Activated CD8-positive, alpha-beta memory T cell treated with anti-CD3 and anti-CD28 coated beads for 4 hours (primary cell): ENCODE measurements around the gene VIPR2.
"Not testable (repeated sequence)": the region's sequence is repeated elsewhere in the genome, so short reads cannot be mapped to it uniquely, and the experiment has no call there.

Source experiments
- DNase-seq, 2 donors: peaks; one replicate each; pipeline ENCODE4 v3.0.0-alpha.2; 2020; ENCODE audit warnings: low read depth in 2 of 2

Gene VIPR2

DNA sequence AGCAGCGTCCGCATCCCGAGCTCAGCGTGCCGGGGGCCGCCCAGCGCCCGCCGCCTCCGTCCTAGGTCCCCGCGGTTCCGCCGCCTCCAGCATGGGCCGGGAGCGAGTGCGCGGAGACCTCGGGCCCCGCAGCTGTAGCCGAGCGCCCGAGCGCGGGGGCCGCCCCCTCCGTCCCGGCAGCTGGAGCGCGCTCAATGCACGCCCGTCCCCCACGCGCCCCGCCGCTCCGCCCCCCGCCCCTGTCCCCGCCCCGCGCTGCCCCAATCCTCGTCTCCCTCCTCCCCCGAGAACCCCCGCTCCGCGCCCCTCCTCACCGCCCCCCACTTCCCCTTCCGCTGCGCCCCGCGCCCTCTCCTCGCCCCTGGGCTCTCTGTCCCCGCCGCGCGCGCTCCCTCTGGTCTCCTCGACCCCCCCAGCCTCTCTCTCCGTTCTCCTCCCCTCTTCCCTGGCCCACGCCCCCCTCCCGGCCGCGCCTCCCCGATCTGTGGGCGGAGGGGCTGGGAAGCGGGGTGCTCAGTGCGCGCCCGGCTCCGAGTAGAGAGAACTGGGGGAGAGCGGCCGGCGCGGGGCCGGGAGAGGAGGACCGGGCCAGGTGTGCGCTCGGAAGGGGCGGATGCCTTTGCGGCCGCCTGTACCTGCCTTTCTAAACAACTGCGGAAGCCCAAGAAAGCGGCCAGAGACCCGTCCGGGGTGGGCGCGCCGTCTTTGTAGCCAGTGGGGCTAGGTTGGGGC, at the start of gene VIPR2:
TSS of gene VIPR2 (minus strand) at position 110 of the 732 bp plus-strand sequence. CDS start at position 14, 96 bp downstream.
- peak; percentile 1 to 15 for DNase-seq

GRCh38 chr7:159193543-159194090, 49.0 kb upstream of the VIPR2 start:
- no peak for DNase-seq

- DNase-seq = no peak
Observed at GRCh38 chr7:159192725-159193453, 48.2 kb upstream of the VIPR2 start.

- DNase-seq = no peak
Observed at GRCh38 chr7:159192013-159192412, 47.3 kb upstream of the VIPR2 start.

DNA sequence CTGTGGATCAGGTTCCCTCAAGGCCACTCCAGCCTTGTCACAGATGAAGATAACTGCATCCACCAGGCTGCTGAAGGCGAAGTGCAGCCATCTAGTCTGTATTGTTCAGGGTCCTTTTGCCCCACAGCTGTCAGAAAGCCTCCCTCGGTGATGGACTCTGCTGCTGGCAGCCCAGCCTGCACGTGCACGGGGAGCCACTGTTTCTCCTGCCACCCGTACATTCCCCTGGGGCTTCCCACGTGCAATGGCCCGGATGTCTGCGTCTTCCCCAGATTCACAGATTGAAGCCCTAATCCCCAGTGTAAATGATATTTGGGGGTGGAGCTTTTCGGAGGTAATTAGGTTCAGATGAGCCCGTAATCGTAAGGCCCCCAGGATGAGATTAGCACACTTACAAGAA, 46.6 kb upstream of the VIPR2 start:
- DNase-seq = no peak

DNA sequence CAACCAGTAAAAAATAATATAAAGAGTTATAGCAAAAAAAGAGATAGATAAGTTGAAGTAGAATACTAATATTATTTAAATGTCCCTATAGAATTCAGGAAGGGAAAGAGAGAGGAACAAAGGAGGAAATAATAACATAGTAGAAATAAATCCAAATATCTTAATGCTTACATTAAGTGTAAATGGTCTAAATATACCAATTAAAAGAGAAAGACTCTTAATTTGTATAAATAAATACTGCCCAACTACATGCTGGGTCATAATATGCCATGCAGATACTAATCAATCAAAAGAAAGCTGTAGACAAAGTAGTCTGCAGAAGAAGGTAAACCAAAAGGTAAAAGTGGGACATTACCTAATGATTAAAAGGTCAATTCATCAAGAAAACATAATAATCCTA, 43.3 kb upstream of the VIPR2 start:
- no peak for DNase-seq

- no peak for DNase-seq
Observed at GRCh38 chr7:159179241-159179640, 34.6 kb upstream of the VIPR2 start.

- no peak for DNase-seq
Observed at GRCh38 chr7:159177284-159177953, 32.8 kb upstream of the VIPR2 start.

DNA sequence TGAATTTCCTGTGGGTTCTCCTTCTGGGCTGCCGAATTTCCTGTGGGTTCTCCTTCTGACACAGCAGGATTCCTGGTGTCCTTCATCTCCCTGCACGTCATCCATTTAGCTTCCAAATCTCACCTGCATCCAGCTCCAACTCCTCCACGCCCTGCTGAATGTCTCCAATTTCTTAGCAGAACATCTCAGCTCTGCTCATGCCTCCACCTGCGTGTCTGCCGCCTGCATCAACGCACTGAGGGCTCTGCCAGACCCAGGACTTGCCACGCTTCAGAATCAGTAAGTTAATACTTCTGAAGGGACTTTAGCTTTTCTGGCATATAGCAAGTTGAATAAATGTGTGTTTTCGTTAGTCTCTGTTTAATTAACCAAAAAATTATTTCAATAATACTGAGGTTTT, 31.1 kb upstream of the VIPR2 start:
- no peak for DNase-seq

- DNase-seq = not testable (repeated sequence)
Observed at GRCh38 chr7:159175100-159175499, 30.4 kb upstream of the VIPR2 start.

DNA sequence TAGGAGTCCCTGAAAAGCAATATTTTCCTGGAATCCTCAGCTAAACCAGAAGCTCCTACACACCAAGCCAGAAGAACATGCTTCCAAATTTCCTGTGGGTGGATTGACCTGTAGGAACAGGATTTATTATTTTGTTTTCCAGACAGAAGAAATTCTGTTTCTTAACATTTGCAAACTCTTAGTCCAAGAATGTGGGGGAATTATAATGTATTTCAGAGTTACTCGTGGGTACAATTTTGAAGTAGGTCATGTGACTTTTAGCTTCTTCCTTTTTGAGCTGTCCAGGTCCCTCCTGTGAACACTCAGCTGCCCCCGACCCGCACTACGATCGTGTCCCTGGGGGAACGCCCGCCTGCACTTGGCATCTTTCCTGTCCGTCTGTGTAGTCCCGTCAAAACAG, 27.7 kb upstream of the VIPR2 start:
- DNase-seq = no peak

DNA sequence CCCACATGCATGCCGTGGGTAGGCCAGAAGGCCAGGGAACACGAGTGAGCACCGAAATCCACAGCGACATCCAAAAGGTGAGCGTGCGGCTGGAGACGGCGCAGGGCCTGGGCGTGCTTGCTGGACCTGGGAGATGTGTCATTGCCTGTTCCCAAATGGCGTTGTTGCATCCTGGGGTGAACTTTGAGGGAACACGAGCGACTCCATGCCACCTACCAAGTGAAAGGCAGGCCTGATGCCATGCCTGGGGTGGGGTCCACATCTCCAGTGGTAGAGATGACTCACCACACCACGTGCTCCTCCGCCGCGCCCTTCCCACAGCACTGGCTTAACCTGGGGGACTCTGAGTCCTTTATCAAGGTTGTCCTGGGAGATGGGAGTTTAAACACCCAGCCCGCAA, 24.7 kb upstream of the VIPR2 start:
- no peak for DNase-seq

GRCh38 chr7:159167139-159167538, 22.5 kb upstream of the VIPR2 start:
- DNase-seq = no peak

DNA sequence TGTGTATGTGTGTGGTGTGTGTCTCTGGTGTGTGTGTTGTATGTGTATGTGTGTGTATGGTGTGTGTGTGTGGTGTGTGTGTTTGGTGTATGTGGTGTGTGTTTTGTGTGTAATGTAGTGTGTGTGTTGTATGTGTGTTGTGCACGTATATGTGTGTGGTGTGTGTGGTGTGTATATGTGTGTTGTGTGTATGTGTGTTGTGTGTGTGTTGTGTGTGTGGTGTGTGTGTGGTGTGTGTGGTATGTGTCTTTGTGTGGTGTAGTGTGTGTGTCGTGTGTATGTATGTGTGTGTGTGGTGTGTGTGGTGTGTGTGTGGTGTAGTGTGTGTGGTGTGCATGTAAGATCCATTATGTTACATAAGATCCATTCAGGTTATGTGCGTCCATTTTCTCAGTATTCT, 21.9 kb upstream of the VIPR2 start:
- DNase-seq = no peak

DNA sequence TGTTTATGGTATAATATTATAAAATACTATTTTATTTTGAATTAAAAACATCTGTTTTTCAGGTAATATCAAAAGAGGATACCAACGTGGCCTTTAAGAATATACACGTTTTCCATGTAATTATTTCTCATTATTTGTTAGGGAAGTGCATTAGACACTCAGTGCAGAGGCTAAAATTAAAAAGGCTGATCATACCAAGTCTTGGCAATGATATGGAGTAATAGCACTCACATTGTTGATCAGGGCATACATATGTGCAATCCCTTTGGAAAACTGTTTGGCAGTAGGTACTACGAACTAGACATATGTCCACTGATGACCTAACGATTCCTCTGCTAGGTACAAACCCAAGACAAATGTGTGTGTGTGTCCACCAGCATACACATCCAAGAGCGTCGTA, 20.7 kb upstream of the VIPR2 start:
- no peak for DNase-seq

GRCh38 chr7:159163703-159164301, 19.1 kb upstream of the VIPR2 start:
- not testable (repeated sequence) for DNase-seq

- not testable (repeated sequence) for DNase-seq
Observed at GRCh38 chr7:159162050-159162626, 17.5 kb upstream of the VIPR2 start.

GRCh38 chr7:159160450-159160849, 15.8 kb upstream of the VIPR2 start:
- DNase-seq = no peak

DNA sequence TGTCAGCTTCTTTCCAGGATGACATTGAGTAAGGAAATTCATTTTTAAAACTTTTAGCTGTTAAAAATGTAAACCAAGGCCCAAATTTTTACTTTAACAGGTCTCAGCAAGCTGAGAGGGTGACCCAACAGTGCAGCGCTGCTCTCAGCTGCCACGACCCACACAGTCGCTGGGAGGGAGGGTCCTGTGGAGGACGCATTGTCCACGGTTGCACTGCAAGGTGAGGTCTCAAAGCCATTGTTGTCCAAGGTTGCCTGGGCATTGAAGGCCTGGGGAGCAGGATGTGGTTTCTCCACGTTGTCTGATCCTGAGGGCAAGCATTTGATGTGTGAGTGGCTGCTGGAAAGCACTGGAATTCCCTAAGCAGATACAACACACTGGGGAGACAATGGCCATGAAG, 15.1 kb upstream of the VIPR2 start:
- DNase-seq = no peak

GRCh38 chr7:159158888-159159405, 14.3 kb upstream of the VIPR2 start:
- DNase-seq = no peak

DNA sequence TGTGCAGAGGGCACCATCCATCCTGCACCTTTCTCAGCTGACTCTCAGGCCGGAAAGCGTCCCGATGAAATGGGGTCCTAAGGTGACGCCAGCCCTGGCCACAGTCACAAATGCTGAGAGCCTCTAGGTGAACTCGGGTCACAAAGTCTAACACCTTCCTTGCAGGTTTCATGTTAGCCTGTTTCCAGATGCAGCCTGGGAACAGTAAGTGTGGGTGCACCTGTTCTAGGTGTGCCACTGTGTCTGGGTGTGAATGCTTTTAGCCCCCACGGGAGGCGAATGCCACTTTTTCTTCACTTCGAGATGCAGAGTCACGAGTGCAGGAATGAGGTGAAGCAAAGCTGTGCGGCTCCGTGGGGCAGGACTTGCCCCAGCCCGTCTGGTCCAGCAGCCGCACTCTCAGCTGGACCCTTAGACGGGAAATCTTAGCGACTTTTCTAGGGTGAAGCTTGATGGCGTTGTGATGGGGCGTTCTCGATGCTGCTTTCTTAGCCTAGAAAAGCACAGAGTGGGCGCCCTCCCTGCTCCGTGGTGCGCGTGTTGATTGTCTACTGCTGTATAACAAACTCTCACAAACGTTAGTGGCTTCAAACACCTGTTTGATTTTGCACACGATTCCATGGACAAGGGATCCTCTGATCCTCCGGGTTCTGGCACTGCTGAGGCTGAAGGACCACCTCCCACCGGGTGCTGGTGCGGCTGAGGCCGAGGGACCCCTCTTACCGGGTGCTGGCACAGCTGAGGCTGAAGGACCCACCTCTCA, 13.6 kb upstream of the VIPR2 start:
- no peak for DNase-seq
